WTC11 (cell line): ENCODE measurements around the gene ZGLP1. TPM values are rescaled to one million over a fixed set of nuclear protein-coding genes. Genes with fewer than 3 reads are reported as not detected.
A peak's percentile ranks its signal among the peaks of the same experiment; 100 is the strongest.

Experiments
- CBFB ChIP-seq: sonication (generic); formaldehyde crosslinking; IDR thresholded peaks from 2 replicates; pipeline ENCODE4 v1.8.1; 2022; ENCODE audit warnings: mild to moderate bottlenecking, low read depth, missing genetic modification reagents
- ESRRA ChIP-seq: sonication (generic); formaldehyde crosslinking; IDR thresholded peaks from 2 replicates; pipeline ENCODE4 v1.8.1; 2022; ENCODE audit warnings: mild to moderate bottlenecking, missing genetic modification reagents, borderline replicate concordance
- ETV6 ChIP-seq: sonication (generic); formaldehyde crosslinking; IDR thresholded peaks from 2 replicates; pipeline ENCODE4 v1.8.1; 2022; ENCODE audit warnings: mild to moderate bottlenecking, missing genetic modification reagents
- FOXP1 ChIP-seq: sonication (generic); formaldehyde crosslinking; IDR thresholded peaks from 2 replicates; pipeline ENCODE4 v1.8.0; 2022; ENCODE audit warnings: missing genetic modification reagents, mild to moderate bottlenecking, moderate library complexity, borderline replicate concordance
- GABPB1 ChIP-seq: sonication (generic); formaldehyde crosslinking; IDR thresholded peaks from 2 replicates; pipeline ENCODE4 v1.8.1; 2023; ENCODE audit warnings: mild to moderate bottlenecking, missing genetic modification reagents
- GRHL2 ChIP-seq: fragments of 250-450 bp; sonication (Bioruptor Pico); IDR thresholded peaks from 2 replicates; pipeline ENCODE4 v1.8.0; 2022; ENCODE audit warnings: mild to moderate bottlenecking, moderate library complexity; ENCODE audit not compliant: insufficient replicate concordance, severe bottlenecking
- KAT7 ChIP-seq: sonication (generic); formaldehyde crosslinking; IDR thresholded peaks from 2 replicates; pipeline ENCODE4 v1.8.1; 2023; ENCODE audit warnings: missing genetic modification reagents, mild to moderate bottlenecking, borderline replicate concordance
- MXD4 ChIP-seq: fragments of 250-450 bp; sonication (Bioruptor Pico); IDR thresholded peaks from 2 replicates; pipeline ENCODE4 v1.8.0; 2021; ENCODE audit warnings: mild to moderate bottlenecking, moderate library complexity, borderline replicate concordance
- NFE2L1 ChIP-seq: sonication (generic); formaldehyde crosslinking; IDR thresholded peaks from 2 replicates; pipeline ENCODE4 v1.8.1; 2023; ENCODE audit warnings: missing genetic modification reagents
- NFYB ChIP-seq: sonication (generic); formaldehyde crosslinking; conservative IDR thresholded peaks from 2 replicates; pipeline ENCODE4 v1.8.0; 2022; ENCODE audit warnings: low read depth, missing genetic modification reagents
- NR1H2 ChIP-seq: sonication (generic); formaldehyde crosslinking; IDR thresholded peaks from 2 replicates; pipeline ENCODE4 v1.9.0; 2021; ENCODE audit warnings: mild to moderate bottlenecking, moderate library complexity, missing genetic modification reagents
- NR2C2 ChIP-seq: sonication (generic); formaldehyde crosslinking; IDR thresholded peaks from 2 replicates; pipeline ENCODE4 v1.8.0; 2022; ENCODE audit warnings: mild to moderate bottlenecking, missing genetic modification reagents
- SMAD3 ChIP-seq: sonication (generic); formaldehyde crosslinking; IDR thresholded peaks from 2 replicates; pipeline ENCODE4 v1.8.0; 2022; ENCODE audit warnings: missing genetic modification reagents, mild to moderate bottlenecking, borderline replicate concordance
- SMAD4 ChIP-seq: sonication (generic); formaldehyde crosslinking; IDR thresholded peaks from 2 replicates; pipeline ENCODE4 v1.8.0; 2022; ENCODE audit warnings: mild to moderate bottlenecking, missing genetic modification reagents
- SP1 ChIP-seq: sonication (generic); formaldehyde crosslinking; conservative IDR thresholded peaks from 2 replicates; pipeline ENCODE4 v1.8.1; 2022; ENCODE audit warnings: missing genetic modification reagents
- TCF7 ChIP-seq: sonication (generic); formaldehyde crosslinking; IDR thresholded peaks from 2 replicates; pipeline ENCODE4 v1.8.0; 2022; ENCODE audit warnings: mild to moderate bottlenecking, low read depth, missing genetic modification reagents, moderate library complexity
- TEAD1 ChIP-seq: sonication (generic); formaldehyde crosslinking; IDR thresholded peaks from 2 replicates; pipeline ENCODE4 v1.8.0; 2022; ENCODE audit warnings: mild to moderate bottlenecking, missing genetic modification reagents
- TEAD4 ChIP-seq: sonication (generic); formaldehyde crosslinking; IDR thresholded peaks from 2 replicates; pipeline ENCODE4 v1.8.0; 2022; ENCODE audit warnings: mild to moderate bottlenecking, missing genetic modification reagents
- ZNF232 ChIP-seq: sonication (generic); formaldehyde crosslinking; IDR thresholded peaks from 2 replicates; pipeline ENCODE4 v1.8.0; 2022; ENCODE audit warnings: mild to moderate bottlenecking, missing genetic modification reagents
- ZNF263 ChIP-seq: sonication (generic); formaldehyde crosslinking; IDR thresholded peaks from 2 replicates; pipeline ENCODE4 v1.8.1; 2022; ENCODE audit warnings: low read depth, mild to moderate bottlenecking, moderate library complexity, missing genetic modification reagents
- ZNF281 ChIP-seq: sonication (generic); formaldehyde crosslinking; IDR thresholded peaks from 2 replicates; pipeline ENCODE4 v1.8.0; 2023; ENCODE audit warnings: mild to moderate bottlenecking, missing genetic modification reagents
- ZNF317 ChIP-seq: sonication (generic); formaldehyde crosslinking; IDR thresholded peaks from 2 replicates; pipeline ENCODE4 v1.8.1; 2023; ENCODE audit warnings: low read depth, mild to moderate bottlenecking, moderate library complexity, missing genetic modification reagents, borderline replicate concordance
- ZNF396 ChIP-seq: fragments of 250-450 bp; sonication (Bioruptor Pico); IDR thresholded peaks from 2 replicates; pipeline ENCODE4 v1.8.0; 2021; ENCODE audit warnings: mild to moderate bottlenecking, moderate library complexity, borderline replicate concordance
- ZNF416 ChIP-seq: fragments of 250-450 bp; sonication (Bioruptor Pico); IDR thresholded peaks from 2 replicates; pipeline ENCODE4 v1.9.0; 2021; ENCODE audit warnings: mild to moderate bottlenecking, inconsistent platforms
- ZNF423 ChIP-seq: fragments of 250-450 bp; sonication (Bioruptor Pico); IDR thresholded peaks from 2 replicates; pipeline ENCODE4 v2.1.2; 2022; ENCODE audit warnings: mild to moderate bottlenecking, moderate library complexity
- ZNF532 ChIP-seq: fragments of 250-450 bp; sonication (Bioruptor Pico); IDR thresholded peaks from 2 replicates; pipeline ENCODE4 v1.9.0; 2021; ENCODE audit warnings: mild to moderate bottlenecking, borderline replicate concordance
- total RNA-seq: library from RNA; stranded (reverse); gene quantifications from 3 replicates; pipeline ENCODE4 v1.2.3, GENCODE V29; 2021
- TF ChIP-seq, protein P1 (sequence below): sonication (generic); formaldehyde crosslinking; IDR thresholded peaks from 2 replicates; pipeline ENCODE4 v1.8.0; 2023; ENCODE audit warnings: missing genetic modification reagents
- TF ChIP-seq, protein P2 (sequence below): fragments of 250-450 bp; sonication (Bioruptor Pico); IDR thresholded peaks from 2 replicates; pipeline ENCODE4 v2.1.2; 2022; ENCODE audit warnings: mild to moderate bottlenecking, moderate library complexity
- TF ChIP-seq, protein P3 (sequence below): sonication (generic); formaldehyde crosslinking; IDR thresholded peaks from 2 replicates; pipeline ENCODE4 v1.8.0; 2022; ENCODE audit warnings: mild to moderate bottlenecking, missing genetic modification reagents

The ZGLP1 gene
- total RNA-seq, 1 experiment from 2014 or later = 5.9 TPM

GRCh38 chr19:10315335-10316214 is 6.0 kb upstream of the ZGLP1 start, which contains the start of gene FDX2 (continued):
- no peak for TF ChIP-seq KAT7
- TF ChIP-seq NR2C2 (CRISPR knock-in tag) = no peak
- no peak for TF ChIP-seq ZNF232 (CRISPR knock-in tag)
- TF ChIP-seq TEAD1 (CRISPR knock-in tag) = no peak
- TF ChIP-seq ZNF532 (CRISPR knock-in tag) = no peak
- no peak for TF ChIP-seq TEAD4 (CRISPR knock-in tag)
- TF ChIP-seq CBFB (CRISPR knock-in tag) = no peak
- no peak for TF ChIP-seq ESRRA (CRISPR knock-in tag)
- no peak for TF ChIP-seq NR1H2 (CRISPR knock-in tag)
- TF ChIP-seq, protein P1, sequence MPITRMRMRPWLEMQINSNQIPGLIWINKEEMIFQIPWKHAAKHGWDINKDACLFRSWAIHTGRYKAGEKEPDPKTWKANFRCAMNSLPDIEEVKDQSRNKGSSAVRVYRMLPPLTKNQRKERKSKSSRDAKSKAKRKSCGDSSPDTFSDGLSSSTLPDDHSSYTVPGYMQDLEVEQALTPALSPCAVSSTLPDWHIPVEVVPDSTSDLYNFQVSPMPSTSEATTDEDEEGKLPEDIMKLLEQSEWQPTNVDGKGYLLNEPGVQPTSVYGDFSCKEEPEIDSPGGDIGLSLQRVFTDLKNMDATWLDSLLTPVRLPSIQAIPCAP = no peak
- no peak for TF ChIP-seq NFYB
- peak; percentile 12; the same call in 1 of the 2 replicates for TF ChIP-seq GABPB1 (CRISPR knock-in tag)
- TF ChIP-seq NFE2L1 (CRISPR knock-in tag) = no peak
- TF ChIP-seq MXD4 (CRISPR knock-in tag) = no peak
- TF ChIP-seq SMAD4 (CRISPR knock-in tag) = no peak
- 0 out of 2 replicates have a peak, but pooled peaks have one; percentile 12 for TF ChIP-seq FOXP1
- TF ChIP-seq ZNF263 (CRISPR knock-in tag) = no peak
- no peak for TF ChIP-seq TCF7 (CRISPR knock-in tag)
- no peak for TF ChIP-seq ZNF317 (CRISPR knock-in tag)
- TF ChIP-seq ZNF416 = peak; percentile 60; the same call in 1 of the 2 replicates
- no peak for TF ChIP-seq ZNF423
- TF ChIP-seq ETV6 (CRISPR knock-in tag) = no peak
- TF ChIP-seq, protein P2, sequence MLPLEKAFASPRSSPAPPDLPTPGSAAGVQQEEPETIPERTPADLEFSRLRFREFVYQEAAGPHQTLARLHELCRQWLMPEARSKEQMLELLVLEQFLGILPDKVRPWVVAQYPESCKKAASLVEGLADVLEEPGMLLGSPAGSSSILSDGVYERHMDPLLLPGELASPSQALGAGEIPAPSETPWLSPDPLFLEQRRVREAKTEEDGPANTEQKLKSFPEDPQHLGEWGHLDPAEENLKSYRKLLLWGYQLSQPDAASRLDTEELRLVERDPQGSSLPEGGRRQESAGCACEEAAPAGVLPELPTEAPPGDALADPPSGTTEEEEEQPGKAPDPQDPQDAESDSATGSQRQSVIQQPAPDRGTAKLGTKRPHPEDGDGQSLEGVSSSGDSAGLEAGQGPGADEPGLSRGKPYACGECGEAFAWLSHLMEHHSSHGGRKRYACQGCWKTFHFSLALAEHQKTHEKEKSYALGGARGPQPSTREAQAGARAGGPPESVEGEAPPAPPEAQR (CRISPR knock-in tag) = no peak
- peak; percentile 60; the same call in 1 of the 2 replicates for TF ChIP-seq SP1
- TF ChIP-seq, protein P3, sequence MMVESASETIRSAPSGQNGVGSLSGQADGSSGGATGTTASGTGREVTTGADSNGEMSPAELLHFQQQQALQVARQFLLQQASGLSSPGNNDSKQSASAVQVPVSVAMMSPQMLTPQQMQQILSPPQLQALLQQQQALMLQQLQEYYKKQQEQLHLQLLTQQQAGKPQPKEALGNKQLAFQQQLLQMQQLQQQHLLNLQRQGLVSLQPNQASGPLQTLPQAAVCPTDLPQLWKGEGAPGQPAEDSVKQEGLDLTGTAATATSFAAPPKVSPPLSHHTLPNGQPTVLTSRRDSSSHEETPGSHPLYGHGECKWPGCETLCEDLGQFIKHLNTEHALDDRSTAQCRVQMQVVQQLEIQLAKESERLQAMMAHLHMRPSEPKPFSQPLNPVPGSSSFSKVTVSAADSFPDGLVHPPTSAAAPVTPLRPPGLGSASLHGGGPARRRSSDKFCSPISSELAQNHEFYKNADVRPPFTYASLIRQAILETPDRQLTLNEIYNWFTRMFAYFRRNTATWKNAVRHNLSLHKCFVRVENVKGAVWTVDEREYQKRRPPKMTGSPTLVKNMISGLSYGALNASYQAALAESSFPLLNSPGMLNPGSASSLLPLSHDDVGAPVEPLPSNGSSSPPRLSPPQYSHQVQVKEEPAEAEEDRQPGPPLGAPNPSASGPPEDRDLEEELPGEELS (CRISPR knock-in tag) = no peak
- no peak for TF ChIP-seq GRHL2 (CRISPR knock-in tag)
- TF ChIP-seq SMAD3 (CRISPR knock-in tag) = no peak
- no peak for TF ChIP-seq ZNF281 (CRISPR knock-in tag)
- TF ChIP-seq ZNF396 (CRISPR knock-in tag) = no peak
